A673 (cell line): ENCODE data around the gene MT4. TPM values are rescaled to one million over a fixed set of nuclear protein-coding genes. Genes with fewer than 3 reads are reported as not detected.

Experiments
- BruUV-seq: library from RNA; stranded (reverse); fragments of 400-500 nt; replicated peaks from 2 replicates; lab custom pipeline; 2021; lab: Mats Ljungman, UMichigan
- CTCF ChIA-PET: fragments of 300-600 bp; sonication (Branson Sonifier 250); formaldehyde crosslinking; loops from one replicate; lab custom pipeline; 2022; ENCODE audit warnings: antibody characterized with exemption; lab: Charles Lee
- POLR2A ChIA-PET: fragments of 300-600 bp; sonication (Branson Sonifier 250); formaldehyde crosslinking; loops from one replicate; lab custom pipeline; 2022; ENCODE audit warnings: antibody characterized with exemption; ENCODE audit not compliant: low non-redundant PET; lab: Charles Lee
- DNase-seq: peaks from one replicate; pipeline ENCODE4 v3.0.0-alpha.2; 2015; ENCODE audit warnings: low spot score
- H3K27ac ChIP-seq: fragments of 200-600 bp; sonication (generic); 2 replicates; pipeline ENCODE4 v1.5.1; 2016; ENCODE audit warnings: mixed run types, low read depth, mild to moderate bottlenecking, mixed read lengths, antibody characterized with exemption, low read length; ENCODE audit not compliant: poor library complexity, severe bottlenecking
- H3K27me3 ChIP-seq: fragments of 200-600 bp; sonication (generic); replicated peaks from 2 replicates; pipeline ENCODE4 v1.6.1; 2017; ENCODE audit warnings: mixed run types, low read depth, mild to moderate bottlenecking, mixed read lengths, antibody characterized with exemption, low read length; ENCODE audit not compliant: insufficient read depth, poor library complexity
- H3K36me3 ChIP-seq: fragments of 200-600 bp; sonication (generic); 2 replicates; pipeline ENCODE4 v1.6.1; 2016; ENCODE audit warnings: mixed run types, mild to moderate bottlenecking, mixed read lengths, antibody characterized with exemption, low read length; ENCODE audit not compliant: insufficient read depth, poor library complexity, severe bottlenecking
- H3K4me1 ChIP-seq: fragments of 200-600 bp; sonication (generic); 2 replicates; pipeline ENCODE4 v1.6.1; 2017; ENCODE audit warnings: mixed run types, mild to moderate bottlenecking, mixed read lengths, antibody characterized with exemption, low read length; ENCODE audit not compliant: insufficient read depth, poor library complexity, severe bottlenecking
- H3K4me3 ChIP-seq: fragments of 200-600 bp; sonication (generic); 2 replicates; pipeline ENCODE4 v1.5.1; 2016; ENCODE audit warnings: low read depth, mixed run types, mild to moderate bottlenecking, mixed read lengths, low read length; ENCODE audit not compliant: poor library complexity, severe bottlenecking
- H3K9me3 ChIP-seq: fragments of 200-600 bp; sonication (generic); 2 replicates; pipeline ENCODE4 v1.6.1; 2016; ENCODE audit warnings: mixed run types, low read depth, mild to moderate bottlenecking, mixed read lengths, antibody characterized with exemption, low read length; ENCODE audit not compliant: poor library complexity, severe bottlenecking
- EZH2 ChIP-seq: fragments of 200-600 bp; sonication (generic); IDR thresholded peaks from 2 replicates; pipeline ENCODE4 v1.6.1; 2017; ENCODE audit warnings: borderline replicate concordance, low read depth, mild to moderate bottlenecking, mixed read lengths, antibody characterized with exemption, low read length; ENCODE audit not compliant: poor library complexity, severe bottlenecking
- intact Hi-C: fragments of 100-400 bp; cut with micrococcal nuclease; formaldehyde crosslinking; loops from one replicate; pipeline ENCODE4 v1.10.0; 2022; ENCODE audit not compliant: unreplicated experiment
- total RNA-seq: library from RNA; stranded (reverse); gene quantifications from 2 replicates; pipeline ENCODE4 v1.2.3, GENCODE V29; 2021
- TF ChIP-seq, protein P1 (sequence below): fragments of 300-800, 200-600 bp; sonication (generic); conservative IDR thresholded peaks from 2 replicates; pipeline ENCODE4 v1.5.1; 2017; ENCODE audit warnings: low read depth, mild to moderate bottlenecking, antibody characterized with exemption, low read length, moderate library complexity, mixed read lengths

MT4 gene
- total RNA-seq, 1 experiment from 2014 or later = not detected

DNA sequence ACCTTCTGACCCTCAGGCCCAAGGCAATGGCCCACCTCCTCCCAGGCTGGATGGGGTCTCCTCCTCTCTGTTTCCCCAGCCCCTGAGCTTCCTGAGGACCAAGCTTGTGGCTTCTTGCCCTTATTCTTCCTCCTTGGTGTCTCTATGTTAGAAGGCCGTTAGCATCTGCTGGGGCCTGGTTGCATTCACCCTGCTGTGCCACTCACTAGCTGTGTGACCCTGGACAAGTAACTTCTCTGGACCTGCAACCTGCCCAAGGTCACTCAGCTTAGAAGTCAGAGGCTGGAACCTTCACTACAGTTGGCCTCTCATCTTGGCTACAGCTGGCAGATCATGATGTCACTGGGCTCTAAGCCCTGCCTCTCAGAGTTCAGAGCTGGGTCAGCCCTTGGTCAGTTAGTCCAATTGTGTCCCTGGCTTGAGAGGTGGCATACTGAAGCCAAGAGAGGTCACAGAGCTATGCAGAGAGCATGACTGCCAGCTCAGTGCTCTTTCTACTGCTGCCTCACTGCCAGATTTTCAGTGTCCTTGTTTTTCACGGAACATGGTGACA, 46.5 kb downstream of the MT4 start:
- intact Hi-C loops = no loop called here
- no peaks in the 10 kb centered on the region for H3K36me3 ChIP-seq
- H3K27ac ChIP-seq = no peak overlapping the region
- TF ChIP-seq, protein P1, sequence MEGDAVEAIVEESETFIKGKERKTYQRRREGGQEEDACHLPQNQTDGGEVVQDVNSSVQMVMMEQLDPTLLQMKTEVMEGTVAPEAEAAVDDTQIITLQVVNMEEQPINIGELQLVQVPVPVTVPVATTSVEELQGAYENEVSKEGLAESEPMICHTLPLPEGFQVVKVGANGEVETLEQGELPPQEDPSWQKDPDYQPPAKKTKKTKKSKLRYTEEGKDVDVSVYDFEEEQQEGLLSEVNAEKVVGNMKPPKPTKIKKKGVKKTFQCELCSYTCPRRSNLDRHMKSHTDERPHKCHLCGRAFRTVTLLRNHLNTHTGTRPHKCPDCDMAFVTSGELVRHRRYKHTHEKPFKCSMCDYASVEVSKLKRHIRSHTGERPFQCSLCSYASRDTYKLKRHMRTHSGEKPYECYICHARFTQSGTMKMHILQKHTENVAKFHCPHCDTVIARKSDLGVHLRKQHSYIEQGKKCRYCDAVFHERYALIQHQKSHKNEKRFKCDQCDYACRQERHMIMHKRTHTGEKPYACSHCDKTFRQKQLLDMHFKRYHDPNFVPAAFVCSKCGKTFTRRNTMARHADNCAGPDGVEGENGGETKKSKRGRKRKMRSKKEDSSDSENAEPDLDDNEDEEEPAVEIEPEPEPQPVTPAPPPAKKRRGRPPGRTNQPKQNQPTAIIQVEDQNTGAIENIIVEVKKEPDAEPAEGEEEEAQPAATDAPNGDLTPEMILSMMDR = no peak
- no peak for TF ChIP-seq EZH2
- no peak for DNase-seq
- ChIA-PET CTCF (no interaction called here), POLR2A (no interaction called here)
- BruUV-seq = no TSS peak
- H3K4me3 ChIP-seq = no peak overlapping the region
- no peaks in the 10 kb centered on the region for H3K27me3 ChIP-seq
- no peaks in the 10 kb centered on the region for H3K9me3 ChIP-seq
- H3K4me1 ChIP-seq = peaks cover 34% of the 10 kb centered on the region

DNA sequence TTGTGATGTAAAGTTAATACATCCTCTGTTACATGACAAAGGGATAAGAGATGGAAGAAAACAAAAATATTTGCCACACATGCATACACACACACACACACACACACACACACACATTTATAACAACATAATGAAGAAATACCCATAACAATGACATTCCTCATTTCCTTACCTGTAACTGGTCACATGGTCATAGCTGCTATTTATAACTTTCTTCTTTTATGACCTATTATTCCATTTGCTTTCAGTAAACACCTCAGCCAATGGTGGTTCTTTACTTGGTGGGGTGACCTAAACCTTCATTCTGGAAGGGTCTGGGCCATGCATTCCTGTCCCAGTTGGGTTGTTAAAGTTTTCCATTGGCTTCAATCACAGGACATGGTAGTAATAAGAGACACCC, 48.8 kb downstream of the MT4 start:
- TF ChIP-seq, protein P1 = no peak
- no peak for TF ChIP-seq EZH2
- no peaks in the 10 kb centered on the region for H3K27me3 ChIP-seq
- H3K4me3 ChIP-seq = no peak overlapping the region
- intact Hi-C loops = no loop called here
- no peaks in the 10 kb centered on the region for H3K9me3 ChIP-seq
- H3K27ac ChIP-seq = no peak overlapping the region
- no peaks in the 10 kb centered on the region for H3K36me3 ChIP-seq
- ChIA-PET CTCF (no interaction called here), POLR2A (no interaction called here)
- H3K4me1 ChIP-seq = peaks cover 17% of the 10 kb centered on the region
- no peak for DNase-seq
- no TSS peak for BruUV-seq

DNA sequence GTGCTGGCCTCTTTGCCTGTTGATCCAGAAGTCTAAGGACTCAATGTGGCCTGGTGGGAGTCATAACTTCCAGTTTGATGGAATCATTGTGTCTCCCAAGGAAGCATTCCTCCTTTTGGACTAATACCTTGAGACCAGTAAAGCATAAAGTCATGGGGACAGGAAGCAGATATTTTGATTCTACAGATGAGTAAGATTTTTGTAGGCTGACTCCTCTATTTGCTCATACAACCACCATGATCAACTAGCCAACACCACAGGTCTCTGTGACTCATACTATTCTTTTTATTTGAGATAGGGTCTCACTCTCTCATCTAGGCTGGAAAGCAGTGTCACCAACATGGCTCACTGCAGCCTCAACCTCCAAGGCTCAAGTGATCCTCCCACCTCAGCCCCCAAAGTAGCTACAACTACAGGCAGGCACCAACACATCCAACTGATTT, 49.7 kb downstream of the MT4 start:
- Histone ChIP-seq H3K36me3 (no peaks in the 10 kb centered on the region), H3K4me1 (peaks cover 14% of the 10 kb centered on the region), H3K9me3 (no peaks in the 10 kb centered on the region), H3K27me3 (no peaks in the 10 kb centered on the region), H3K4me3 (no peak overlapping the region), H3K27ac (no peak overlapping the region)
- no peak for DNase-seq
- intact Hi-C loops = no loop called here
- BruUV-seq = no TSS peak
- ChIA-PET POLR2A (interaction anchor here (0.9 kb wide), 1 partner anchor 16 kb away, joined by 3 read pairs; no protein-coding TSS in a partner anchor), CTCF (no interaction called here)
- TF ChIP-seq, protein P1 = no peak
- TF ChIP-seq EZH2 = no peak
